Suprapubic skin (tissue), 4 donors: ENCODE data around the gene ARHGEF17.

Experiments used
- CTCF ChIP-seq, 2 donors: fragments of 200-600 bp in 1 of 2; fragments of 450-650 bp in 1 of 2; sonication (generic) in 1 of 2; IDR thresholded peaks; one replicate each; pipeline ENCODE4 v1.5.1; 2016 to 2019; ENCODE audit warnings: antibody characterized with exemption in 2 of 2, mild to moderate bottlenecking in 1 of 2, moderate library complexity in 1 of 2
- EP300 ChIP-seq: sonication (generic); formaldehyde crosslinking; IDR thresholded peaks from one replicate; pipeline ENCODE4 v1.6.1; 2017; ENCODE audit warnings: antibody characterized with exemption
- POLR2A ChIP-seq, 2 donors: fragments of 450-650 bp; IDR thresholded peaks; one replicate each; pipeline ENCODE4 v1.6.1; 2017; ENCODE audit warnings: antibody characterized with exemption in 2 of 2, mild to moderate bottlenecking in 2 of 2, moderate library complexity in 2 of 2
- POLR2AphosphoS5 ChIP-seq, 3 donors: sonication (generic); formaldehyde crosslinking; IDR thresholded peaks; one replicate each; pipeline ENCODE4 v1.6.1; 2017; ENCODE audit warnings: antibody characterized with exemption in 3 of 3

GRCh38 chr11:73286240-73286810 is 21.8 kb upstream of the ARHGEF17 start:
- no peak for TF ChIP-seq CTCF (IDR thresholded peaks at IDR 0.05)
- no peak for TF ChIP-seq POLR2AphosphoS5 (IDR thresholded peaks at IDR 0.05)
- no peak for TF ChIP-seq POLR2A (IDR thresholded peaks at IDR 0.05)
- no peak for TF ChIP-seq EP300
